Tibial nerve (tissue), 4 donors: ENCODE results near the gene KCNG4.

Experiments
- CTCF ChIP-seq, 5 experiments: fragments of 200-600 bp in 3 of 5; fragments of 450-650 bp in 2 of 5; sonication (generic) in 3 of 5; IDR thresholded peaks; one replicate each; pipeline ENCODE4 v1.5.1; 2016 to 2019; ENCODE audit warnings: antibody characterized with exemption in 5 of 5, mild to moderate bottlenecking in 3 of 5, moderate library complexity in 2 of 5
- EP300 ChIP-seq, 2 donors: sonication (generic); formaldehyde crosslinking; IDR thresholded peaks; one replicate each; pipeline ENCODE4 v1.6.1; 2017; ENCODE audit warnings: antibody characterized with exemption in 2 of 2, mild to moderate bottlenecking in 1 of 2
- POLR2A ChIP-seq, 2 donors: fragments of 450-650 bp; IDR thresholded peaks; one replicate each; pipeline ENCODE4 v1.6.1; 2017; ENCODE audit warnings: antibody characterized with exemption in 2 of 2, mild to moderate bottlenecking in 2 of 2, moderate library complexity in 2 of 2

GRCh38 chr16:84207251-84207650, 32.6 kb downstream of the KCNG4 start:
- TF ChIP-seq CTCF (IDR thresholded peaks at IDR 0.05) (no peak), POLR2A (IDR thresholded peaks at IDR 0.05) (no peak), EP300 (IDR thresholded peaks at IDR 0.05) (no peak)
